Measurements from ENCODE around the gene ZBTB20. TPM values are rescaled to one million over a fixed set of nuclear protein-coding genes. Genes with fewer than 3 reads are reported as not detected.
A peak's percentile ranks its signal among the peaks of the same experiment; 100 is the strongest.

The ZBTB20 gene
- total RNA-seq, 1 donor from 2014 or later = 19.1 TPM

DNA sequence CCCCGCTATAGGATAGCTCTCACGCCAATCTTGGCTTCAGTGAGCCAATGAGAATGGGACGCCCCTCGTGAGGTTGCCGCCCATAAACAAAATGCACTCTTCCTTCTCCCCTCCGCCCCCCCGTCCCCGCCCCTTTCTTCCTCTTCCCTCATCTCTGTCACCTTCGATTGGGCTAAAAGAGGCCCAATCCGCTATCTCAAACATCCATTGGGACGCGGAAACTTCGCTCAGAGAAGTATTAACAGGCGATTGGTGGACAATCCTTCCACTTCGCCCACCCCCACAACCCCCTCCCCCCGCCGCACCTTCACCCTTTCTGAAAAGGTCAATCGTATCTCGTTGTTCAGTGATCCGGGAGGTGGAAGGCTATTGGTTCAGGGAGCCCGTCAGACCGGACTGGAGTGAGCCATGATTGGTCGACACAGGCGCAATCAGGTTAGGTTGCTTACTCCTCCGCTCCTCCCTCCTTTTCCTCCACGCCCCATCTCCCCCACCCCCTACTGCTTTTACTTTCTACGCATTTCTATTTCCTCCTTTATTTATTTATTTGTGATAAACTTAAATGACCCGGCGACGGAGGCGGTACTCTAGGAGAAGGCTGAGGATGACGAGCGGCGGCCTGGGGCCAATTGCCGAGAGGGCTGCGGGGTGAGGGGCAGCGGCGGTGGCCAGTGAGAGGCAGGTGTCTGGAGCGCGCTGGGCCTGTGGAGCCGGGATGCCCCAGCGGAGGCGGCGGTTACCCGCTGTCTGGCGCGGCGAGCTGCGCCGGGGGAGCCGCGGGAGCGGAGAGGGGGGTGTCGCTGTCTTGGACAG is 447 bp upstream of the ZBTB20 start:
- Mint-ChIP-seq H3K4me1 (ENCODE audit: unreplicated experiment) (peaks cover 14% of the 10 kb centered on the region), H3K4me3 (ENCODE audit: unreplicated experiment) (peak overlapping the region; percentile 89), H3K36me3 (ENCODE audit: unreplicated experiment) (no peaks in the 10 kb centered on the region), H3K9me3 (ENCODE audit: unreplicated experiment) (no peaks in the 10 kb centered on the region), H3K27me3 (ENCODE audit: unreplicated experiment) (no peaks in the 10 kb centered on the region), H3K27ac (ENCODE audit: unreplicated experiment) (peak overlapping the region; percentile 99)
- peak; percentile 98 for DNase-seq (ENCODE audit: extremely low spot score, unreplicated experiment)
- TF ChIP-seq, protein P1, sequence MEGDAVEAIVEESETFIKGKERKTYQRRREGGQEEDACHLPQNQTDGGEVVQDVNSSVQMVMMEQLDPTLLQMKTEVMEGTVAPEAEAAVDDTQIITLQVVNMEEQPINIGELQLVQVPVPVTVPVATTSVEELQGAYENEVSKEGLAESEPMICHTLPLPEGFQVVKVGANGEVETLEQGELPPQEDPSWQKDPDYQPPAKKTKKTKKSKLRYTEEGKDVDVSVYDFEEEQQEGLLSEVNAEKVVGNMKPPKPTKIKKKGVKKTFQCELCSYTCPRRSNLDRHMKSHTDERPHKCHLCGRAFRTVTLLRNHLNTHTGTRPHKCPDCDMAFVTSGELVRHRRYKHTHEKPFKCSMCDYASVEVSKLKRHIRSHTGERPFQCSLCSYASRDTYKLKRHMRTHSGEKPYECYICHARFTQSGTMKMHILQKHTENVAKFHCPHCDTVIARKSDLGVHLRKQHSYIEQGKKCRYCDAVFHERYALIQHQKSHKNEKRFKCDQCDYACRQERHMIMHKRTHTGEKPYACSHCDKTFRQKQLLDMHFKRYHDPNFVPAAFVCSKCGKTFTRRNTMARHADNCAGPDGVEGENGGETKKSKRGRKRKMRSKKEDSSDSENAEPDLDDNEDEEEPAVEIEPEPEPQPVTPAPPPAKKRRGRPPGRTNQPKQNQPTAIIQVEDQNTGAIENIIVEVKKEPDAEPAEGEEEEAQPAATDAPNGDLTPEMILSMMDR (IDR thresholded peaks at IDR 0.05) = no peak

DNA sequence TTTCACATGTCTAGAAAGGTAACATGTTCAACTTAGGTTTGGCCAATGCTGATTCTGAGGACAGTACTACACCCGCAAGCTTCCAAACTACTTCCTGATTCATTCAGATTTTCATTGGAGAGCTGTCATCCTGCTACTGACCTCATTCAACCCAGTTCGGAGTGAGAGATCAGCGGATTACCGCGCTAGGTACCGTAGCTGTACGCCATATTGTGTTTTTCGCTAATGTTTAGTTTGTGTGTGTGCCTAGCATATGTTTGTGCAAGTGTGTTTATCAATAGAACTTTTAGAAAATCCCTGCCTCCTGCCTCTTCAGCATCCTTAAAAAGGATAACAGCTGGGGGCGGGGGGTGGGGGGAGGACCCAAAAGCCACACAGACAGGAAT is 1.1 kb downstream of the ZBTB20 start:
- TF ChIP-seq, protein P1 (IDR thresholded peaks at IDR 0.05) = no peak
- no peaks in the 10 kb centered on the region for H3K9me3 Mint-ChIP-seq (ENCODE audit: unreplicated experiment)
- peaks cover 14% of the 10 kb centered on the region for H3K4me1 Mint-ChIP-seq (ENCODE audit: unreplicated experiment)
- H3K36me3 Mint-ChIP-seq (ENCODE audit: unreplicated experiment) = no peaks in the 10 kb centered on the region
- DNase-seq (ENCODE audit: extremely low spot score, unreplicated experiment) = no peak
- H3K27ac Mint-ChIP-seq (ENCODE audit: unreplicated experiment) = peak overlapping the region; percentile 94
- H3K4me3 Mint-ChIP-seq (ENCODE audit: unreplicated experiment) = peak overlapping the region; percentile 85
- no peaks in the 10 kb centered on the region for H3K27me3 Mint-ChIP-seq (ENCODE audit: unreplicated experiment)

DNA sequence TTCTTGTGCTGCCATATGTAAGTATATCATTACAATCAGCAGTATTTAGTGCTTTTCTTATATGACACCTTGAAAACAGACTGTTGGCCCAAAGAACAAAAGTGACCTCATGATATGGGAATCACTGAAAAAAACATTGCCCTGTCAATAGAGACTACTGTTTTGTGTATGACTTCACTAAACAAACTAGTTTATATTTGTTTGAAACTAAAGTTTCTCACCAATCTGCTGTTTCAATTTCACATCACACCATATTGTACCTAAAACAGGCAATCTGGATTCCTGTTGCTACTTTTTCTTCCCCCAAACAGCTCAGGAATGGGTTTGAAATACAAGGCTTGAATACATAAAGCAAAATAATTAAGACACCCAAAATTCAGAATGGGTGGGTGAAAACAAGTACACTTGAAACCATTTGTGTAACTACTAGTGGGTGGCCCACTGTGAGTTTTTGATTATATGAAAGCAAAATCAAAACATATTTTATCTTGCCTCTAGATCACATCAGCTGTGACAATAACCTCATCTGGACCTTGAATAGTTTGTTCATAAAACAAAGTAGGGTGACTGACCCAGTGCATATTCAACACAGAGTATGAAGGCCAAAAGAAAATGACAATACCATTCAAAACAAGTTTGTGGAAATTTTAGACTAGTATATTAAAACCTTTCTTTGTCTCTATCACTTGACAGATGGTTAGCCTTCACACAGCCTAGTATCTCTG is 5.9 kb downstream of the ZBTB20 start:
- no peaks in the 10 kb centered on the region for H3K27me3 Mint-ChIP-seq (ENCODE audit: unreplicated experiment)
- no peaks in the 10 kb centered on the region for H3K9me3 Mint-ChIP-seq (ENCODE audit: unreplicated experiment)
- no peak overlapping the region for H3K4me3 Mint-ChIP-seq (ENCODE audit: unreplicated experiment)
- no peak overlapping the region for H3K27ac Mint-ChIP-seq (ENCODE audit: unreplicated experiment)
- H3K4me1 Mint-ChIP-seq (ENCODE audit: unreplicated experiment) = peaks cover 7% of the 10 kb centered on the region
- peaks cover 4% of the 10 kb centered on the region for H3K36me3 Mint-ChIP-seq (ENCODE audit: unreplicated experiment)
- TF ChIP-seq, protein P1 (IDR thresholded peaks at IDR 0.05) = no peak
- DNase-seq (ENCODE audit: extremely low spot score, unreplicated experiment) = no peak

DNA sequence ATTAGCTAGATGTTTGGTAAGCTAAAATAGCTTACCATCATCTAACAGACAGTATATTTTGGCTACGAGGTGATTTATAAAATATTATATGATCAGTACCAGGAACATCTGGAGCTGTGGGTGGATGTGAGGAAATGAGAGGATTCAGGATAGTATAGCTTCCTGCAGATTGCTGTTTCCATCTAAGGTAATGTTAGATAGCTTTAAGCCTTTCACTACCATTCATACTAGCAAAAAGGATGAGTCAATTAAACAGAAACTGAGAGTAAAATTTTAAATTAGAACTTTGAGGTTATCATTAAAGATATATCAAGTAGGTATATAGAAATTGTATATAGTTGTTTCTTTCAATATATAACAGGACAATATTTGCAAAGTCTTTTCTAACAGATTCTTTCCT is 8.0 kb downstream of the ZBTB20 start:
- Mint-ChIP-seq H3K9me3 (ENCODE audit: unreplicated experiment) (no peaks in the 10 kb centered on the region), H3K27me3 (ENCODE audit: unreplicated experiment) (no peaks in the 10 kb centered on the region), H3K4me1 (ENCODE audit: unreplicated experiment) (no peaks in the 10 kb centered on the region), H3K27ac (ENCODE audit: unreplicated experiment) (no peak overlapping the region), H3K36me3 (ENCODE audit: unreplicated experiment) (peaks cover 4% of the 10 kb centered on the region), H3K4me3 (ENCODE audit: unreplicated experiment) (no peak overlapping the region)
- TF ChIP-seq, protein P1 (IDR thresholded peaks at IDR 0.05) = no peak
- DNase-seq (ENCODE audit: extremely low spot score, unreplicated experiment) = no peak
